ENCODE results near the gene ZNF48.

DNA sequence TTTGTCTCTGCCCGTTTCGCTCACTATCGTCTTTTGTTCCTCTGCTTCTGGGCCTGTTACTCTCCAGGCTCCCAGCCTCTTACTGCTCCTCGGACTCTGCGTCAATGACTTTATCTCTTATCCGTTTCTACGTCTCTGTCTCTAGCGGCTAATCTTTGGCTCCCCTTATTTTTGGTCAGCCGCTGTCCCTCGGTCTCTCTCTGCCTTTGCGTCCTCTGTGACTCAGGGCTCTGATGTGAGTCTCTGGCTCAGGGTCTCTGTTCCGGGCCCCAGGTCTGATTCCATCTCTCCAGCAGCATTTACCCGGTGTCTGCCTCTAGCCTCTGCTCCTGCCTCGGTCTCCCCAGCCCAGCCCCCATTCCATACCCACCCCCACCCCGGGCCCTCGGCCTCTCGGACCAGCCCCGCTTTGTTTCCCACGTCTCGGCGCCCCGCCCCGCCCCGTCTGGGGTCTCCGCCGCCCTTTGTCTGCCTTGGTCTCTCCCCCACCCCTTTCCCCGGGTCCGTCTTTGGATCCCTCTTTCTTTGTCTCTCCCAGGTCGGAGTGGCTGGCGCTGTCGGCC is 547 bp upstream of the ZNF48 start:
- TF ChIP-seq EZH2 (IDR thresholded peaks at IDR 0.05) (no peak), FOXP2 (optimal IDR thresholded peaks at IDR 0.05; ENCODE audit: control extremely low read depth, extremely low read length, insufficient read depth) (no peak), POLR2AphosphoS5 (IDR thresholded peaks at IDR 0.05; ENCODE audit: borderline replicate concordance, low read depth, low read length) (no peak)
